Calu3 (cell line): ENCODE results near the gene SLC22A23. TPM values are rescaled to one million over a fixed set of nuclear protein-coding genes. Genes with fewer than 3 reads are reported as not detected.

Experiments
- BruUV-seq: library from RNA; stranded (reverse); fragments of 400-500 nt; replicated peaks from 2 replicates; lab custom pipeline; 2021; lab: Mats Ljungman, UMichigan
- CTCF ChIA-PET: fragments of 300-600 bp; sonication (Branson Sonifier 250); formaldehyde crosslinking; loops from one replicate; lab custom pipeline; 2022; ENCODE audit warnings: antibody characterized with exemption; lab: Charles Lee
- DNase-seq: peaks from one replicate; pipeline ENCODE4 v3.0.0; 2022
- H3K27ac Mint-ChIP-seq: one replicate; pipeline ENCODE4 v1.8.0; 2022; ENCODE audit warnings: mixed read lengths; ENCODE audit not compliant: unreplicated experiment
- H3K27me3 Mint-ChIP-seq: one replicate; pipeline ENCODE4 v1.8.0; 2022; ENCODE audit warnings: mixed read lengths; ENCODE audit not compliant: unreplicated experiment
- H3K36me3 Mint-ChIP-seq: one replicate; pipeline ENCODE4 v1.8.0; 2022; ENCODE audit warnings: mild to moderate bottlenecking, moderate library complexity, mixed read lengths; ENCODE audit not compliant: insufficient read depth, unreplicated experiment
- H3K4me1 Mint-ChIP-seq: one replicate; pipeline ENCODE4 v1.8.0; 2022; ENCODE audit warnings: mild to moderate bottlenecking, low read depth, mixed read lengths; ENCODE audit not compliant: unreplicated experiment
- H3K4me3 Mint-ChIP-seq: one replicate; pipeline ENCODE4 v1.8.0; 2022; ENCODE audit warnings: mild to moderate bottlenecking, low read depth, moderate library complexity, mixed read lengths; ENCODE audit not compliant: unreplicated experiment
- H3K9me3 Mint-ChIP-seq: one replicate; pipeline ENCODE4 v1.8.0; 2022; ENCODE audit warnings: low read depth, mixed read lengths; ENCODE audit not compliant: unreplicated experiment
- intact Hi-C: fragments of 100-400 bp; cut with micrococcal nuclease; formaldehyde crosslinking; loops from one replicate; pipeline ENCODE4 v1.10.0; 2022; ENCODE audit not compliant: unreplicated experiment
- total RNA-seq: library from RNA; stranded (reverse); gene quantifications from 2 replicates; pipeline ENCODE4 v1.2.3, GENCODE V29; 2022
- TF ChIP-seq, protein P1 (sequence below): fragments of 200-600 bp; IDR thresholded peaks from one replicate; pipeline ENCODE4 v1.8.0; 2022; ENCODE audit warnings: antibody characterized with exemption; ENCODE audit not compliant: unreplicated experiment

Gene SLC22A23
- total RNA-seq, 1 experiment from 2014 or later = 3.9 TPM

DNA sequence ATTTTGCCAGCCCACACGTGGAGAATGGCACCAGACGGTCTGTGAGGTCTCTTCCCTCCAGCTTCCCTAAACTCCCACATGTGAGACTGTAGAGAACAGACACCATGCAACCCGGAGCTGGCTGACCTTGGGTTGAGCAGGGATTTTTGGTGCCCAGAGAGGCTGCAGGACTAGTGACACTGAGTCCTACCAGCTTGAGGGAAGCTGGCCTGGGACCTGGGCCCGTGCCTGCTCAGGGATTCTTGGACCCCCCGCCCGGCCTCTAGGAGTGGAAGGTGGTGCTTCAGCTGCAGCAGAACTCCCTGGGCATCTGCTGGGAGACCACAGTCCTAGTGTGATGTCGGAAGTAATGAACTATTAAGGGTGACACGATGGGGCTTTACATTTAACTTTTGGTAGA, 194.9 kb downstream of the SLC22A23 start:
- CTCF ChIA-PET = no interaction called here
- H3K4me3 Mint-ChIP-seq = no peak overlapping the region
- intact Hi-C loops = no loop called here
- H3K4me1 Mint-ChIP-seq = peaks cover 9% of the 10 kb centered on the region
- H3K9me3 Mint-ChIP-seq = no peaks in the 10 kb centered on the region
- H3K27me3 Mint-ChIP-seq = peaks cover 6% of the 10 kb centered on the region
- H3K27ac Mint-ChIP-seq = no peak overlapping the region
- TF ChIP-seq, protein P1, sequence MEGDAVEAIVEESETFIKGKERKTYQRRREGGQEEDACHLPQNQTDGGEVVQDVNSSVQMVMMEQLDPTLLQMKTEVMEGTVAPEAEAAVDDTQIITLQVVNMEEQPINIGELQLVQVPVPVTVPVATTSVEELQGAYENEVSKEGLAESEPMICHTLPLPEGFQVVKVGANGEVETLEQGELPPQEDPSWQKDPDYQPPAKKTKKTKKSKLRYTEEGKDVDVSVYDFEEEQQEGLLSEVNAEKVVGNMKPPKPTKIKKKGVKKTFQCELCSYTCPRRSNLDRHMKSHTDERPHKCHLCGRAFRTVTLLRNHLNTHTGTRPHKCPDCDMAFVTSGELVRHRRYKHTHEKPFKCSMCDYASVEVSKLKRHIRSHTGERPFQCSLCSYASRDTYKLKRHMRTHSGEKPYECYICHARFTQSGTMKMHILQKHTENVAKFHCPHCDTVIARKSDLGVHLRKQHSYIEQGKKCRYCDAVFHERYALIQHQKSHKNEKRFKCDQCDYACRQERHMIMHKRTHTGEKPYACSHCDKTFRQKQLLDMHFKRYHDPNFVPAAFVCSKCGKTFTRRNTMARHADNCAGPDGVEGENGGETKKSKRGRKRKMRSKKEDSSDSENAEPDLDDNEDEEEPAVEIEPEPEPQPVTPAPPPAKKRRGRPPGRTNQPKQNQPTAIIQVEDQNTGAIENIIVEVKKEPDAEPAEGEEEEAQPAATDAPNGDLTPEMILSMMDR = no peak
- no peak for DNase-seq
- peaks cover 16% of the 10 kb centered on the region for H3K36me3 Mint-ChIP-seq
- no TSS peak for BruUV-seq

DNA sequence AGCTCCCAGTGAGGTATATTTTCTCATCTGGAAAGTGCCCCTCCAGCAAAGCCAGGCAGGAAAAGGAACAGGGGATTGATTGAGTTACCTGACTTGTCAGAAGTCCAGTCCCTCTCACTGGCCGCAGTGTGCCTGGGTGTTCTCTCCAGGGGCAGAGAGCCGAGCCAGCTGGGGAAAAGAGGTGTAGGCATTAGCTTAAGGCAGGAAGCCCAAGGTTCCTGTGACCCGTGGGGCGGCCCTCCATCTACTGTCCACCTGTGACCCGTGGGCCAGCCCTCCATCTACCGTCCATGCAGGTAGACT, 195.4 kb downstream of the SLC22A23 start:
- no peaks in the 10 kb centered on the region for H3K9me3 Mint-ChIP-seq
- no peak overlapping the region for H3K27ac Mint-ChIP-seq

DNA sequence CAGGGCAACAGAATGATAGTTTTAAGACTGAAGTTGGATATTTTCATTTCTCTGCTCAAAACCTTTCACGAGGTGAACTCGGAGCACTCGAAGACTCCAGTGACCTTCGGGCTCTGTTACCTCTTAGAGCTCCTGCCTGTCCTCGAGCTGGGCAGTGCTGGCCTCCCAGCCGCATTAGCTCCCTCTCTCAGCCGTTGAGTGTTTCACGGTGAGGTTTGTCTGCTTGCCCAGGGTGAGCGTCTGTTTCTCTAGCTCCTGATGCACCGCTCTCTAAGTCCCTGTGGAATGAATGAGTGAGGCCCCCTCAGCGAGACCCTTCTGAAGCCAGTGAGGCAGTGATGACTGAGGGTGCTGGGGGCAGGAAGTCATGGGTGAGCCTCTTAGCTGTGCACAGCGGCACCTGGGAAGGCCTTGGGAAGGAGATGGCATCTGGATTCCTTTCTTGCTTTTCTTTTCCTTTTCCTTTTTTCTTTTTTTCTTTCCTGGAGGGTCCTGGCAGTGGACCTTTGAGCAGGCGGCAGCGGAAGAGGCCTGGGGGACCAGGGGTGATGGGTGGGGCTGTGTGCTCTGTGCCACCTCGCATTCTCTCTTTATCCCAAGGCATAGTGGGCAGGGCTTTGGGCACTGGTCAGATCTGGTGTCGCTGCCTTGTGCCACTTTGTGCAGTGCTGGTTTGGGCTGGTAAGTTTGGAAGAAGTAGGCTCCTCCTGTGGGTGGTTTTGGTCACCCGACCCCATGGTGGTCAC, 195.9 kb downstream of the SLC22A23 start:
- intact Hi-C loops = no loop called here
- H3K9me3 Mint-ChIP-seq = no peaks in the 10 kb centered on the region
- CTCF ChIA-PET = no interaction called here
- no peak for DNase-seq
- H3K4me1 Mint-ChIP-seq = peaks cover 9% of the 10 kb centered on the region
- H3K36me3 Mint-ChIP-seq = peaks cover 11% of the 10 kb centered on the region
- TF ChIP-seq, protein P1 = no peak
- TSS peak; percentile 33 for BruUV-seq
- peak overlapping the region; percentile 22 for H3K4me3 Mint-ChIP-seq
- peaks cover 16% of the 10 kb centered on the region for H3K27me3 Mint-ChIP-seq
- no peak overlapping the region for H3K27ac Mint-ChIP-seq

More for the DNA sequence above, 195.4 kb downstream of the SLC22A23 start:
- intact Hi-C loops = no loop called here
- peaks cover 11% of the 10 kb centered on the region for H3K27me3 Mint-ChIP-seq
- CTCF ChIA-PET = no interaction called here
- H3K4me3 Mint-ChIP-seq = peak overlapping the region; percentile 22
- BruUV-seq = no TSS peak
- peaks cover 16% of the 10 kb centered on the region for H3K36me3 Mint-ChIP-seq
- peaks cover 9% of the 10 kb centered on the region for H3K4me1 Mint-ChIP-seq
- no peak for DNase-seq
- TF ChIP-seq, protein P1 = no peak

DNA sequence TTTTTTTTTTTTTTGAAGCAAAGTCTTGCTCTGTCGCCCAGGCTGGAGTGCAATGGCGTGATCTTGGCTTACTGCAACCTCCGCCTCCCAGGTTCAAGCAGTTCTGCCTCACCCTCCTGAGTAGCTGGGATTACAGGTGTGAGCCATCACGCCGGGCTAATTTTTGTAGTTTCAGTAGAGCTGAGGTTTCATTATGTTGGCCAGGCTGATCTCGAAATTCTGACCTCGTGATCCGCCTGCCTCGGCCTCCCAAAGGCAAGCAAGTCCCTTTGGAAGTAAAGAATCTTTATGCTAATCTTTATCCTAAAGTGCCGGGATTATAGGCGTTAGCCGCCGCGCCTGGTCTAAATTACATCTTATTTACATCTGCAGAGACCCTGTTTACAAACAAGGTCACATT, 196.6 kb downstream of the SLC22A23 start:
- CTCF ChIA-PET = no interaction called here
- BruUV-seq = no TSS peak

More for the DNA sequence above, 196.6 kb downstream of the SLC22A23 start:
- Mint-ChIP-seq H3K36me3 (peaks cover 11% of the 10 kb centered on the region), H3K4me1 (peaks cover 9% of the 10 kb centered on the region), H3K9me3 (no peaks in the 10 kb centered on the region), H3K27ac (no peak overlapping the region), H3K4me3 (peak overlapping the region; percentile 94), H3K27me3 (peaks cover 23% of the 10 kb centered on the region)
- no peak for DNase-seq
- TF ChIP-seq, protein P1 = no peak
- intact Hi-C loops = no loop called here
